Measurements from ENCODE around the gene ARFGAP3. TPM values are rescaled to one million over a fixed set of nuclear protein-coding genes. Genes with fewer than 3 reads are reported as not detected.

The ARFGAP3 gene
- total RNA-seq, 1 donor from 2014 or later: 80.8 TPM

GRCh38 chr22:42901790-42902508 is 44.9 kb upstream of the ARFGAP3 start:
- no peak overlapping the region for H3K27ac Mint-ChIP-seq (ENCODE audit: unreplicated experiment)
- peak; percentile 64 for TF ChIP-seq CTCF (IDR thresholded peaks at IDR 0.05)

DNA sequence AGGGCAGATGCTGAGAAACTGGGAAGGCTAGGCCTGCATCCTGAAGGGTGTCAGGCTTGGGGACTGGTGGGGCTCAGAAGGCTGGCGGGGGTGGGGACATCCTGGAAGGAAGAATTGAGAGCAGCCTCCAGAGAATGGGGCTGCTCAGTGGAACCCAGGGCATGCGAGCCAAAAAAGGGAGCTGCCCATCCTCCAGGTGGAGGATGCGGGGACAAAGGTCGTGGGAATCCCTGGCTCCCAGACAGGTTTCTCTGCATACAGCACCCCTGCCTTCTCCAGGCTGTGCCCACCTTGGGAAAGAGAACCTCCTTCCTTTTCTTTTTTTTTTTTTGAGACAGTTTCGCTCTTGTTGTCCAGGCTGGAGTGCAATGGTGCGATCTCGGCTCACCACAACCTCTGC is 40.9 kb upstream of the ARFGAP3 start:
- no peak for TF ChIP-seq CTCF (IDR thresholded peaks at IDR 0.05)
- Mint-ChIP-seq H3K27me3 (ENCODE audit: low read depth) (no peaks in the 10 kb centered on the region), H3K9me3 (ENCODE audit: low read depth) (no peaks in the 10 kb centered on the region), H3K4me1 (ENCODE audit: low read depth) (peaks cover 6% of the 10 kb centered on the region), H3K27ac (ENCODE audit: unreplicated experiment) (peak overlapping the region; percentile 38), H3K4me3 (ENCODE audit: unreplicated experiment) (no peak overlapping the region), H3K36me3 (ENCODE audit: low read depth) (peaks cover 7% of the 10 kb centered on the region)
- DNase-seq (ENCODE audit: low spot score): no peak

More at GRCh38 chr22:42901790-42902508, 44.9 kb upstream of the ARFGAP3 start:
- H3K4me3 Mint-ChIP-seq (ENCODE audit: unreplicated experiment): no peak overlapping the region
- H3K36me3 Mint-ChIP-seq (ENCODE audit: low read depth): peaks cover 11% of the 10 kb centered on the region
- no peaks in the 10 kb centered on the region for H3K9me3 Mint-ChIP-seq (ENCODE audit: low read depth)
- peaks cover 31% of the 10 kb centered on the region for H3K4me1 Mint-ChIP-seq (ENCODE audit: low read depth)
- H3K27me3 Mint-ChIP-seq (ENCODE audit: low read depth): no peaks in the 10 kb centered on the region
- no peak for DNase-seq (ENCODE audit: low spot score)

GRCh38 chr22:42895541-42895981 is 38.5 kb upstream of the ARFGAP3 start:
- Mint-ChIP-seq H3K36me3 (ENCODE audit: low read depth) (peaks cover 5% of the 10 kb centered on the region), H3K4me1 (ENCODE audit: low read depth) (no peaks in the 10 kb centered on the region), H3K27ac (ENCODE audit: unreplicated experiment) (no peak overlapping the region), H3K27me3 (ENCODE audit: low read depth) (no peaks in the 10 kb centered on the region), H3K4me3 (ENCODE audit: unreplicated experiment) (no peak overlapping the region), H3K9me3 (ENCODE audit: low read depth) (no peaks in the 10 kb centered on the region)
- no peak for TF ChIP-seq CTCF (IDR thresholded peaks at IDR 0.05)
- no peak for DNase-seq (ENCODE audit: low spot score)

- H3K27me3 Mint-ChIP-seq (ENCODE audit: low read depth): no peaks in the 10 kb centered on the region
- no peak overlapping the region for H3K27ac Mint-ChIP-seq (ENCODE audit: unreplicated experiment)
- peaks cover 5% of the 10 kb centered on the region for H3K36me3 Mint-ChIP-seq (ENCODE audit: low read depth)
- no peaks in the 10 kb centered on the region for H3K4me1 Mint-ChIP-seq (ENCODE audit: low read depth)
- DNase-seq (ENCODE audit: low spot score): no peak
- no peak for TF ChIP-seq CTCF (IDR thresholded peaks at IDR 0.05)
- no peak overlapping the region for H3K4me3 Mint-ChIP-seq (ENCODE audit: unreplicated experiment)
- H3K9me3 Mint-ChIP-seq (ENCODE audit: low read depth): no peaks in the 10 kb centered on the region
Measured at GRCh38 chr22:42895087-42895486, 38.0 kb upstream of the ARFGAP3 start.

DNA sequence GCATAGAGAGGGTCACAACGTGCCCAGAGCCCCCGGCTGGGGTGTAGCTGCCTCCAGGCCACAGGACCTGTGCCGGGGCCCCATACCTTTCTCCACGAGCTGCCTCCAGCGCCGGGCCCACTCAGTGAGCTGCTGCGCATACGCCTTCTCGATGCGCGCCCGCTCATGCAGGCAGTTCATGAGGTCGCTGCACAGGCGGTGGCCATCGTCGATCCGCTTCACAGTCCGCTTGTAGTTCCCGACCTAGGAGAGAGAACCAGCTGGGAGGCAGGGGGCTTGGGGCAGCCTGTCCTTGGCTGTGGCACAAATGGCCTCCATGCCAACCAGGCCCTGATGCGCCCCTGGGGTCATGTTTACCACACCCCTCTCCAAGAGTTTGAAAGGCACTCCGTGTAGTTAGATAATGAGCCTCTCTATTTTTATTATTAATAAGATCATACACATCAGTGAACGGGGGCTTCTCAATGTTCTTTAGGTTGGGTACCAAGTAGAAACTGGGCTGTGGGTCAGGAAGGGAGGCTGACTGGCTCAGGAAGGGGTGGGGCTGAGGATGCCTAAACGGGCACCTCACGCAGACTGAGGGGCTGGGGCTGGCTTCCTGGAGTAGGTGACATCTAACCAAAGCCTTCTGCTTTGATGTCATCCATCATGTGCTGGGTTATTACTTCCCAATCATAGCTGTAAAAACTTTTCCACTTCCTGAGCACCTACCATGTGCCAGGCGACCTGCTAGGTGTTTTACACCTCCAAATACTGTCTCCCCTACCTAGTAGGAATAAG is 36.5 kb upstream of the ARFGAP3 start:
- H3K4me1 Mint-ChIP-seq (ENCODE audit: low read depth): no peaks in the 10 kb centered on the region
- no peak for TF ChIP-seq CTCF (IDR thresholded peaks at IDR 0.05)
- no peak overlapping the region for H3K27ac Mint-ChIP-seq (ENCODE audit: unreplicated experiment)
- H3K4me3 Mint-ChIP-seq (ENCODE audit: unreplicated experiment): no peak overlapping the region
- H3K9me3 Mint-ChIP-seq (ENCODE audit: low read depth): no peaks in the 10 kb centered on the region
- H3K36me3 Mint-ChIP-seq (ENCODE audit: low read depth): peaks cover 13% of the 10 kb centered on the region
- no peak for DNase-seq (ENCODE audit: low spot score)
- H3K27me3 Mint-ChIP-seq (ENCODE audit: low read depth): no peaks in the 10 kb centered on the region
